ENCODE measurements around the gene FRAS1.
"Not testable (repeated sequence)": the region's sequence is repeated elsewhere in the genome, so short reads cannot be mapped to it uniquely, and the experiment has no call there.

FRAS1 gene

GRCh38 chr4:78320349-78320935, 263.3 kb downstream of the FRAS1 start:
- DNase-seq, result no peak

DNA sequence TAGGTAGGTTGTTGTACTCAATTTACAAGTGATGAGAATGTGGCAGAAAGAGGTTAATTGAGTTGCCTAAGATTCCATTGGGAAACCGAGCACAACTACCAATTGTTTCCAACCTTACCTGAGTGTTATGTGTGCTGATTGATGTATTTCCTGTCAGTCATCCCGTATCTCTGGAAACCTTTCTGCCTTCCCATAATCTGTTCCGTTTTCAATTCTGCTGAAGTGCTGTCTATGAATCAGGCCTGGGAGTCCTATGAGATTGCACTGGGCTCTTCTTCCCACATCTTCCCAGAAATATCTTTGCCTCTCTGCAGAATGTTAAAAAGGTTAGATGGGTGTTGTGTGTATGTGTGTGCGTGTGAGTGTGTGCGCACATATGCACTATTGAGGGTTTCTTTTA, 264.9 kb downstream of the FRAS1 start:
- DNase-seq, result peak in 9 of 56 donors; percentile 5 to 25 (median 14)

GRCh38 chr4:78323439-78323838, 266.3 kb downstream of the FRAS1 start:
- no peak for DNase-seq

DNA sequence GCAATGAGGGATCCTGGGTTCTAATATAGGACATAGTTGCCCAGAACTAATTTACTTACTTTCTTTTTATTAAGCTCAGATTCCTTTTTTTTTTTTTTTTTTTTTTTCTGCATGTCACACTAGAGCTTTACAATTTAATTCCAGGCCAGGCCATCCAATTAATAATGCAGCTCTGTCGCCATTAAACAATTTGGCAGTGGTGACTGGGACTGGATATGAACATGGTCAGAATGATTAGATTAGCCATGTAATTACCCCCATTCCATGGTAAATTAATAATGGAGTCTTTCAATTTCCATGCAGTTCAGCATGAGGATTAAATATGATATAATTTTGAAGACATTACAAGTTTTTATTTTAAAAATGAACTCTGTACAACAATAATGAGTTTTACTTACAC, 267.5 kb downstream of the FRAS1 start:
- DNase-seq, result no peak

GRCh38 chr4:78325271-78326157, 268.4 kb downstream of the FRAS1 start:
- no peak for DNase-seq

DNA sequence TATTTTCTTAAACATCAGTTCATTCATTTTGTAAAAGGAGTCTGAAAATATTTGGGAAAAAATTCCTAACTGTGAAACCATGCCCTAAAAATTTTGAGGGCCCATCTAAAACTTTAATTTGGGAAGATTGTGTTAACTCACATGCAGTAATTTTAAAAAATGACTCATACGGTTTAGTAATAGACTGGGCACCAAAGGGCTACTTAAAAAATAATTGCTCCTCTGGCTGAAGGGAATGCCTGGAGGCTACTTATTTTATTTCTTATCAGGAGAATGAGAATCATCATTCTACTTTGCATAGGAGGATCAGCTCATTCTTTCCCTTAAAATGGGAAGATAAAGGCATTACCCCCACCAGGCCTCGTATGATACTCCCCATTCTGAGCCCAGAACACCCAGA, 271.5 kb downstream of the FRAS1 start:
- not testable (repeated sequence) for DNase-seq

DNA sequence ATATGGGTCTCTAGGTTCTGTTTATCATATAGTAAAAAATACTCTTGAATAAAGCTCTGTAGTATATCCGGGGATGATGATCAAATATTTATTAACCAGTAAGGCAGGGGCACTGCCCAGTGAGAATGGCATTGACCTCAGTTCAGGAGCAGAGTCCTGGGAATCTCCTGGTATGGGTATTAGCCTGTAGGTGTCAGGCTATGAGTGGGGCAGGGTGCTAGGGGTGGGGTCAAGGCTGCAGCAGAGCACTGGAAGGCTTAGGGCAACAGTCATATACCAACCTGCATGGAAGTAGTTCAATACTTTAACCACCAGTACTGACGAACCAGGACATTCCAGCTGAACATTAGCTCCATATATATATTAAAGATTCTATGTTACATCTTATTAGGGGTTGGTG, 274.1 kb downstream of the FRAS1 start:
- DNase-seq, result no peak

DNA sequence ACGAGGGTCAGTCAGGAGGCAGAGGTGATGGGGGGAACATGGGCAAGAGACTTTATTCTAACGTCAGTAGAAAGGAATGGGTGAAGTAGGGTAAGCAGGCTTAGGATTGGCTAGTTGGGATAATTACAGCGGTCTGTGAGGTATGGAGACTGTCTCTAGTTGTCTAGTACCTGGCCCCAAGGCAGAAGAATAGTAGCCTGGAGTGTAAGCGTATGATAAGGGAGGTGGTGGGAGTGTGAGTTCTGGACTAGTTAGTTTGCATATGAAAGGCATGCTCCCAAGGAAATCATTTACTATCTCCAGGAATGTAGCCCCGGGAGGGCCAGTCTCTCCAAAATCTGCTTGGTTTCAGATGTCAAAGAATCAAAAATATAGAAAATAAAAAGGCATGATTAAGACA, 274.8 kb downstream of the FRAS1 start:
- DNase-seq, result no peak

- DNase-seq, result no peak
These were observed 275.9 kb downstream of the FRAS1 start for GRCh38 chr4:78332976-78333375.

DNA sequence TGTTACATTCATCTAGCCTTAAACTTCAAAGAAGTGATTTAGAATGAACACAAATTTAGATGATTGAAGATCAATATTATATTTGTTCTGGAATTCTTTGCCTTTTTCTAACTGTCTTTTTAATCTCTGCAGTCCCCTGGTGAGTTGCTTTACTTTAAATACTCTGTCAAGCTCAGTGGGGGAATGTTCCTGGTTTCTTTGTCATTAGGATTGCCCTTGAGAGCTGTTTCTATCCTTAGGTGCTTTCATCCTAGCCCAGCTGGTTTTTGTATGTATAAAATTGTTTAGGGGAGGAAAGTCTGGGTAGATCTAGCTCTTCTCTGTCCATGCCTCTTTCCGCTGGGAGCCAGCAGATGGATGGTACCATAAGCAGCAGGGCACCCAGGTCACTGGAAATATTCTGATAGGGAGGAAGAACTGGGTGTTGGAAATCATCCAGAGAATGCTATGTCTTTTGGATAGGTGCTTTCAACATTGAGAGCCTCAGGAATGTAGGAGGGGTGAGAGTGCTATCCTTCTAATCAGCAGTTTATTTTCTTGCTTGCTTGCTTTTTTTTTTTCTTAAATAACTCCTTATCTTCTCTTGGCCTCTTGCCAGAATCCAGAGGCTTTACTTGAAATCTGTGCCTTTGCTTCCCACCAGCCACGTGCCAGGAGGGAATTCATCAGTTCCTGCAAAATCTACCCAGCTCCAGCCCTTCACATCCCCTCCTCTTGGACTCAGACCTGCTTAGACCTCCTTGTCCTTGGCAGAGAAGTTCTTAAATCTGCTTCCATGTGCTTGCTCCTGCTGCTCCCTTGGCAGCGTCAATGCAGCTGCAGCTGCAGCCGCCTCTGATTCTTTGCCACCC, 279.2 kb downstream of the FRAS1 start:
- DNase-seq, result no peak

DNA sequence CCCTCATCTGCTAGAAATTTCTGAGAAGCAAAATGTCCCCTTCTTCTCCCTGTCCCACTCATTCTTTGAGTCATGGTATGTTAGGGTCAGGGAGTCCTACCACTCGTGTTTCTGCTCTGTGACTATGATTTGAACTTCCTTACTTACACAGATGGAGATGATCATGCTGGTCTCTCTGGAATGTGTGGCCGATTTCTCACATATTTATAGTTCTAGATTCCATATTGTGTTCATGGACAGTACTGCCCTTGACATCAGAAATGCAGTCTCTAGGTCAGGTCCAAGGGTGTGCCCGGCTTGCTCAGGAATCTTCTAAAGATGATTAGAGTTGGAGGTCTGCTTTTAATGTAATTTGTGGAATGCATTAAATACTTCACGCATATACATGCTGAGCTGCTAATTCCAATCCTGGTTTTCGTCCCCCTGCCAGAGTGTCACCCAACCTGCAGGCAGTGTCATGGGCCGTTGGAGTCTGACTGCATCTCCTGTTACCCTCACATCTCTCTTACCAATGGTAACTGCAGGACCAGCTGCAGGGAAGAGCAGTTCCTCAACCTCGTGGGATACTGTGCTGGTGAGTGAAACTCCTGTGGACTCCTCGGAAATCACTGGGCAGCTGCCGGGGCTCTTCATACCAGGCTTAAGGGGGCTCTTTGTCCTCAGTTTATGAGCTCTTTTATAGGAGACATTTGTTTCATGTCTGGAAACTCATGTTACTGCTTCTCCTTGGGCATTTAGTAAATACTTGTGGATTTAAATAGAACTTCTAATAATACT, 280.3 kb downstream of the FRAS1 start:
- DNase-seq, result no peak

- DNase-seq, result no peak
These were observed 285.0 kb downstream of the FRAS1 start for GRCh38 chr4:78342125-78342524.

DNA sequence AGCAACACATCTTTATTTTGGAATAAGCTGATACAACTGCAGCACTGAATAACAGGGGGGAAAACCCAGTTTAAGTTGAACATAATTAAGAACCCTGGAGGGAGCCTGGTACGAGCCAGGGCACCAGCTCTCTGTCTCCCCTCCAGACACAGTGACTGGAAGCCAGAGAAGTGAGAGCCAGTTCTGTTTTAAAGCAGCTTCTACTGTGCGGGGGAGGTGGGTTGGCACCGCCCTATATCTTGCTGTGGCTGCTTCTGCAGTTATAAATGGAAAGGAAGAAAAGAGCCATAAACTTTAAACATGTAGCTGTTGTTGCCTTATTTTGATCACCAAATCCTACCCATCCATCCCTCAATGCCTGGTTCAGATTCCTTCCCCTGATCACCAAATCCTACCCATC, 286.6 kb downstream of the FRAS1 start:
- peak in 15 of 56 donors; percentile 1 to 34 (median 12) for DNase-seq

DNA sequence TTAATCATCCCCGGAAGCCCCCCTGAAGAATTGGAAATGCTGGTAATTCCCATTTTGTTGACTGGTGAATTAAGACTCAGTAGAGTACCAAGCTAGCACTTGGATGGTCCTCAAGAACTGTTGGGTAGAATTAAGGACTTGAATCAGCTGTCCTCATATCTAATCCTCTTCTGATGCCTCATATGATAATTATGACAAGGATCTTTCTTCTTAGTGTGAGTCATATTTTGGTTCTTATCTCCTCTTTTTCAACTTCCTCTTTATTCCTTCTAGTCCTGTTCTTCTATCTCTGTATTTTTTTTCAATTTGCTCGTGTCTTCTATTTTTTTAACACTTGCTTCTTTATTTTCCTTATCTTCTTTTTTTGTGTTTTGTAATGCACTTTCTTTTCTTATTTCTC, 288.1 kb downstream of the FRAS1 start:
- DNase-seq, result no peak

DNA sequence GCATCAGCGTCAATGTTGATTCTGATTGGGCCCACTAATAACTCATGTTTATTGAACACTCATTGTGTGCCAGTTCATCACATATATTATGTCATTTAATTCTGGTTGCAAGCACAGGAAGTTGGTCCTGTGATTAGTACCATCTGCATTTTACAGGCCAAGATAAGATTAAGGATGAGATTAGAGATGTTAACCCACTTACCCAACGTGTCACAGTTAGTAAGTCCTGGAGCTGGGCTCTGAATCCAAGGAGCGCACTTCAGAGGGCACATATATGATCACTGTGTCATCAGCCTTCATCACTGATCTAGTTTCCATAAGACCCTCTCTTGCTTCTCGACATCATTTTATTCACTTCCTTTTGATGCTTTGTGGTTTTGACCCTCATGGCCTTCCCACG, 289.1 kb downstream of the FRAS1 start:
- no peak for DNase-seq

- DNase-seq, result no peak
These were observed 290.4 kb downstream of the FRAS1 start for GRCh38 chr4:78347527-78347926.

DNA sequence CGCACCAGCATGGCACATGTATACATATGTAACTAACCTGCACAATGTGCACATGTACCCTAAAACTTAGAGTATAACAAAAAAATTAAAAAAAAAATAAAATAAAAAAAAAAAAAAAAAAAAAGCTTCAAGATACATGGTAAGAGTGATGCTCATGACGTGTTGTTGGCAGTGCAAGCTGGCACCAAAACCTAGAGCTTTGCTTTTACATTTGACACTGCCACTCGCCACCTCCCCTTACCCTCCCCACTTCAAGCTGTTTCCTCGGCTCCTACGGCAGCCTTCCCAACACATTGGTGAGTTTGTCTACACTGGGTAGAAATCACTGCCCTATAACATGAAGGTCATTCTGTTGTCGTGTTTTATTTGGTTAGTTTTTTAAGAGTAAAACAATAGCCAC, 296.8 kb downstream of the FRAS1 start:
- no peak for DNase-seq

DNA sequence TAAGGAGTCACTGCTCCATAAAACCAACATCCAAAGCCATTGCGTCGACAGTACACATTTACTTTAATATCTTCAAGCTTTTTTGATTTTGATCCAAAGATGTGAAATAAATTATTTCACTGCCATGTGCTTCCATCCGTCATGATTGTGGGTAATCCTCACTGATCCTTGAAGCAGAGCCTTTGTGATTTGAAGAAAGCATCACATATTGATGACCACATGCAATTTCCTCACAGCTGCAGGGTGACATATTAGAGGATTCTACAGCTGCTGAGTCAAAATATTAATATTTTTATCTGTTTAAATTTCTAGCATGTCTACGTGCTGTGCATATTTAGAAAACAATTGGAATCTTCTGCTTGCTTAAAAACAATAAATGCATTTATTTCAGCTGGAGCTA, 297.7 kb downstream of the FRAS1 start:
- no peak for DNase-seq

DNA sequence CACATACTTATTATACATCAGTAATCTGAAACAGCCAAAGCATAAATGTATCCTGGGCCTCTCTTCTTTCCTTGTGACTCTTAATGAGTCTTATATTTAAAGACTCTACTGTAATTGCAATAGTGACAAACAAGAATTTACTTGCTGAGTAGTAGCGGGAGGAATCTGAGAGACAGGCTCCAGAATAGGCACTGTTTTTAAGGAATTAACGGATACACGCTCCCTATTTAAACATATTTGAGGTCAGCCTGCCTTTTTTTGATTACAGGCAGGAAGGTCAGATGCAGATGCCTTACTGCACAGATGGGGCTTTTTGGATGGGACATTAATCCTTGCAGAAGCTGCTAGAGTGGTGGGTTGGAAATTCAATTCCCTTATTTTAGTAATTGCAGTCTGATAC, 298.2 kb downstream of the FRAS1 start:
- no peak for DNase-seq

DNA sequence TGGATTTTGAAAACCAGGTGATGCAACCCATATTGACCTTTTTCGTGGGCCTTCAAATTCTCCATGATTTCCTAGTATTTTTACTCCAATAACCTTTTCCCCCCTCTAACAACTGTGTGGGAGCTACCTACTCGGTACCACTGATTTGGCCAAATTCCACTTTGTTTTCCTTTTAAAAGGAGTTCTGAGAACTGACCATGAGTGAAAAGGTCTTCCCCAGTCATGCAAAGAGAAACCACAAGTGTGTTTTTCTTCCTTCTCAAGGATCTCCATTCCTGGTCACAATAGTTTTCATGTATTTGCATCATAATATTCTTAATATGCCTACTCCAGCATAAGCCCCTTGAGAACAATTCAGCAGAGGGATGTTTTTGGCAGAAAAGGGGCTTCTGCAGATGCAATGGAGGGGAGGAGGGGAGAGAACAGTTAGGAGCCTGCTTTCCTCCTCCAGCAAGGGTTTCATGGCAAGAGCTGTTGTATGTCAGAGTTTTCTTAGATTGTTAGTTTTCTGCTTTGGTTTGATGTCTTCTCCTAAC, 299.2 kb downstream of the FRAS1 start:
- no peak for DNase-seq

DNA sequence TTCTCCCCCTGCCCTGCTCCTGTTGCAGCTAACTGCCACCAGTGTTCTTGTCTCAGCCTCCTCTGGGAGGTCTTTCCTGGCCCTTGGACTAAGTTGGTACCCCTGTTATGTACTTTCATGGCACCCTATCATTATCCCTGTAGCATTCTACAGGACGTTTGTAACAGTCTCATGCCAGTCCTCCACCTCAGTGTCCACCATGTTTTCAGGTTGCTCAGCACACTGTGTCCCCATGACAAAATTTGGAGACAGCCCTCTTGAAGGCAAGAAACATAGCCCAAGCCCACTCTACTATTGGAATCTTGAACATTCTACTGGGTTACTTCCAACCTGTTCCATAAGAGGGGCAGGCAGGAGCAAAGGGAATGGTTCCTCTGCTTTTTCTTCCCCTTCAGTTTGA, 300.0 kb downstream of the FRAS1 start:
- no peak for DNase-seq
